Osteocyte (in vitro differentiated cells): Measurements from ENCODE around the gene AGTRAP. TPM values are rescaled to one million over a fixed set of nuclear protein-coding genes. Genes with fewer than 3 reads are reported as not detected.

Experiments used
- DNase-seq: peaks from one replicate; pipeline ENCODE4 v3.0.0; 2021; ENCODE audit warnings: mixed read lengths; ENCODE audit not compliant: unreplicated experiment; ENCODE audit errors: extremely low spot score
- H3K27ac Mint-ChIP-seq: one replicate; pipeline ENCODE4 v1.8.0; 2021; ENCODE audit warnings: mild to moderate bottlenecking, mixed read lengths; ENCODE audit not compliant: unreplicated experiment
- H3K27me3 Mint-ChIP-seq: one replicate; pipeline ENCODE4 v1.8.0; 2021; ENCODE audit warnings: mixed read lengths; ENCODE audit not compliant: unreplicated experiment
- H3K36me3 Mint-ChIP-seq: one replicate; pipeline ENCODE4 v1.8.0; 2021; ENCODE audit warnings: mixed read lengths; ENCODE audit not compliant: unreplicated experiment
- H3K4me1 Mint-ChIP-seq: one replicate; pipeline ENCODE4 v1.8.0; 2021; ENCODE audit warnings: mixed read lengths; ENCODE audit not compliant: unreplicated experiment
- H3K4me3 Mint-ChIP-seq: one replicate; pipeline ENCODE4 v1.8.0; 2021; ENCODE audit warnings: mild to moderate bottlenecking, moderate library complexity, mixed read lengths; ENCODE audit not compliant: unreplicated experiment
- H3K9me3 Mint-ChIP-seq: one replicate; pipeline ENCODE4 v1.8.0; 2021; ENCODE audit warnings: mixed read lengths; ENCODE audit not compliant: unreplicated experiment
- total RNA-seq: library from RNA; stranded (reverse); gene quantifications from 2 replicates; pipeline ENCODE4 v1.2.1, GENCODE V29; 2021
- TF ChIP-seq, protein P1 (sequence below): fragments of 200-600 bp; sonication (generic); IDR thresholded peaks from 2 replicates; pipeline ENCODE4 v1.5.0; 2021; ENCODE audit warnings: antibody characterized with exemption, mild to moderate bottlenecking, moderate library complexity

AGTRAP gene
- total RNA-seq, 1 donor from 2014 or later, result 25.4 TPM

DNA sequence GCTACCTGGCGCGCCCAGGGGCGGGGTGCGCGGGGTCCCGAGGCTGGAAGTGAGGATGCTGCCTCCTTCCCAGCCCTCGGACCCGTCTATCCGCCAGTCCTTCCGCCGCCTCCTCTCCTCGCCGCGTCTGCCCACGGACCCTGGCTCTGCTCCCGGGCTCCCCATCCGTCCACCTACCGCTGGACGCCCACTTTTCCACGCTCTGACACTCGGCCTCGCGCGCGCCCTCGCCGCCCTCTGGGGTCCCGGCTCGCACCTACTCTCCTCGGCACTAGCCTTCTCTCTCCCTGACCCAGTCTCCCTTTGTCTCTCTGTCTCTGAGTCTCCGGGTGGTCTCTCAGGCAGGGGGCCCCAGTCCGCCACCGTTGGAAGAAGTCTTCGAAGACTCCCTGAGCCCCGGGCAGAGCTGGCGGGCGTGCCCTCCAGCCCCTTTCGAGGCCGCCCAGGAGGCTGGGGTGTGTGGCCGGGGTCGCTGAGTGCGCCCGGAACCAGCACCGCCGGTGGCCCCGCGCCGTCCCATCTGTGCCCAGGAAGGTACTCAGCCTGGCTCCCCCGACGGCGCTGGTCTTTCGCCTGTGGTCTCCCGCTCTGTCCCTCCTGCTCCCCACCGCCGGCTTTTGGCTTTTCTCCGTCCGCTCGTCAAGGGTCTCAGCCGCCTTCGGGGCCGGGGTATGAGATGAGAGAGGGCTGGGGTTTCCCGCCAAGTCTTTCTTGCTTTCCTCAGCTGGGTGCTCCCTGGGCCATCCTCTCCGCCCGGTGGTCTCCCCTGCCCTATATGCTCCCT lies 43.8 kb upstream of the AGTRAP start:
- Mint-ChIP-seq H3K27ac (no peak overlapping the region), H3K4me1 (peaks cover 21% of the 10 kb centered on the region), H3K36me3 (no peaks in the 10 kb centered on the region), H3K9me3 (no peaks in the 10 kb centered on the region), H3K27me3 (peaks cover 51% of the 10 kb centered on the region), H3K4me3 (peak overlapping the region; percentile 61)
- DNase-seq, result no peak
- TF ChIP-seq, protein P1, sequence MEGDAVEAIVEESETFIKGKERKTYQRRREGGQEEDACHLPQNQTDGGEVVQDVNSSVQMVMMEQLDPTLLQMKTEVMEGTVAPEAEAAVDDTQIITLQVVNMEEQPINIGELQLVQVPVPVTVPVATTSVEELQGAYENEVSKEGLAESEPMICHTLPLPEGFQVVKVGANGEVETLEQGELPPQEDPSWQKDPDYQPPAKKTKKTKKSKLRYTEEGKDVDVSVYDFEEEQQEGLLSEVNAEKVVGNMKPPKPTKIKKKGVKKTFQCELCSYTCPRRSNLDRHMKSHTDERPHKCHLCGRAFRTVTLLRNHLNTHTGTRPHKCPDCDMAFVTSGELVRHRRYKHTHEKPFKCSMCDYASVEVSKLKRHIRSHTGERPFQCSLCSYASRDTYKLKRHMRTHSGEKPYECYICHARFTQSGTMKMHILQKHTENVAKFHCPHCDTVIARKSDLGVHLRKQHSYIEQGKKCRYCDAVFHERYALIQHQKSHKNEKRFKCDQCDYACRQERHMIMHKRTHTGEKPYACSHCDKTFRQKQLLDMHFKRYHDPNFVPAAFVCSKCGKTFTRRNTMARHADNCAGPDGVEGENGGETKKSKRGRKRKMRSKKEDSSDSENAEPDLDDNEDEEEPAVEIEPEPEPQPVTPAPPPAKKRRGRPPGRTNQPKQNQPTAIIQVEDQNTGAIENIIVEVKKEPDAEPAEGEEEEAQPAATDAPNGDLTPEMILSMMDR, result no peak

DNA sequence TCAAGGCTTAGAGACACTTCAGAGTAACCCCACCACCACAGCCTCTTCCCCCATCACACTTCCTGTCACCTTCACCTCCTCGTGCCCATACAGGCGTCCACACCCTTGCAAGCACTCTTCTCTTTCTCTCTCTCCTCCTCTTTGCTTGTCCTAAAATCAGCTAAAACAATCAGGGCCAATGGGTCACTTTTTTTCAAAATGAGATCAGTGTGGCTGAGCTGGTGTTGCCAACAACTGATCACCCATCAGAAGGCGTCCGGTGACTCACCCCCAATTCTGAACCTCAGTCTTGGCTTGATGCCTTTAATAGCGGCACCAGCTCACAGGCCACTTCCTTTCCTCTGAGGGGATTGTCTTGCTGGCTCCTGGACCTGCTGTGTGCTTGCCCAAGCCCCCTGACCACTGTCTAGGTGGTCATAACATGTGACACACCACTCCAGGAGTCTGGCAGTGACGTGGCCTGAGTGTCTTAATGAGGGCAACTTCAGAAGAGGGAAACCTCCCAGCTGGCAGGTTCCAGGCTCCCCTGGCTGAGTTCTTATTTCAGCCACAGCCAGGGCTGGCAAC lies 42.8 kb upstream of the AGTRAP start:
- TF ChIP-seq, protein P1, result no peak
- DNase-seq, result no peak
- peak overlapping the region; percentile 15 for H3K4me3 Mint-ChIP-seq
- H3K9me3 Mint-ChIP-seq, result no peaks in the 10 kb centered on the region
- no peaks in the 10 kb centered on the region for H3K36me3 Mint-ChIP-seq
- H3K4me1 Mint-ChIP-seq, result peaks cover 21% of the 10 kb centered on the region
- H3K27ac Mint-ChIP-seq, result no peak overlapping the region
- H3K27me3 Mint-ChIP-seq, result peaks cover 45% of the 10 kb centered on the region

DNA sequence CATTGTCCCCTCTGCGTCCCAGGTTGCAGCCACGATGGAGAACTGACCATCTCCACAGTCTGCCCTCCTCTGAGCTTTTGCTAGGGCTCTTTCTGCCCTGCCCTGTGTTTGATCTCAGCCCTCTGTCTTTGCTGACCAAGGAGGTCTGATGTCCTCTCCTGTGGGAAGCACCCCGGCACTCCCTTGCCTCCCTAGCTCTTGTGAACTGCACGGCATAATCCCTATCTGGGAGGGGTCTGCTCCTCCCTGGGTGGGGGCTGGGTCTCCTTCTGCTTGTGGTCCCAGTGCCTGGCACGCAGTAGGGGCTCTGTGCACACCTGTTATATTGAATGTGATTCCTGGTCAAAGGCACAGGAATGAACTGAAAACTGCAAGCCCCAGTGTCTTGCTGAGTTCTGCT lies 42.0 kb upstream of the AGTRAP start:
- no peak for DNase-seq
- no peak overlapping the region for H3K27ac Mint-ChIP-seq

DNA sequence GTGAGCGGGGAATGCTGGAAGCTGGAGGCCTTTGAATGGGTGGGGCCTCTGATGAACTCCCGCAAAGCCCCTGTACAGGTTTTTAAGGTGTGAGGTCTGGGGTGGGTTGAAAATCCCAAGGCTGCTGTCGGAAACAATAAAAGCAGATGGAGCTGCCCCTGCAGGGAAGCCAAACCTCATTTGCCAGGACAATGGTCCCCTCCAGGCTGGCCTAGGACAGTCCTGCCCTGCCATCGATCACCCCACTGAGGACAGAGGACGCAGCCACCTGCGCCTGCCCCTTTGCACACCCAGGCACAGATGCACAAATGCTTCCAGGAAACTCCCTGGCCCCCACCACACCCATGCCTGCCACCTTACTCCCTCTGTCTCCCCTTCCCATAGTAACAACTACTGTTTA lies 40.1 kb upstream of the AGTRAP start:
- Mint-ChIP-seq H3K27ac (no peak overlapping the region), H3K4me1 (peaks cover 14% of the 10 kb centered on the region), H3K4me3 (no peak overlapping the region), H3K9me3 (no peaks in the 10 kb centered on the region), H3K36me3 (no peaks in the 10 kb centered on the region), H3K27me3 (peaks cover 36% of the 10 kb centered on the region)
- TF ChIP-seq, protein P1, result no peak
- no peak for DNase-seq

More for the DNA sequence above, 42.0 kb upstream of the AGTRAP start:
- Mint-ChIP-seq H3K9me3 (no peaks in the 10 kb centered on the region), H3K4me1 (peaks cover 21% of the 10 kb centered on the region), H3K4me3 (no peak overlapping the region), H3K27me3 (peaks cover 48% of the 10 kb centered on the region), H3K36me3 (no peaks in the 10 kb centered on the region)
- TF ChIP-seq, protein P1, result no peak

DNA sequence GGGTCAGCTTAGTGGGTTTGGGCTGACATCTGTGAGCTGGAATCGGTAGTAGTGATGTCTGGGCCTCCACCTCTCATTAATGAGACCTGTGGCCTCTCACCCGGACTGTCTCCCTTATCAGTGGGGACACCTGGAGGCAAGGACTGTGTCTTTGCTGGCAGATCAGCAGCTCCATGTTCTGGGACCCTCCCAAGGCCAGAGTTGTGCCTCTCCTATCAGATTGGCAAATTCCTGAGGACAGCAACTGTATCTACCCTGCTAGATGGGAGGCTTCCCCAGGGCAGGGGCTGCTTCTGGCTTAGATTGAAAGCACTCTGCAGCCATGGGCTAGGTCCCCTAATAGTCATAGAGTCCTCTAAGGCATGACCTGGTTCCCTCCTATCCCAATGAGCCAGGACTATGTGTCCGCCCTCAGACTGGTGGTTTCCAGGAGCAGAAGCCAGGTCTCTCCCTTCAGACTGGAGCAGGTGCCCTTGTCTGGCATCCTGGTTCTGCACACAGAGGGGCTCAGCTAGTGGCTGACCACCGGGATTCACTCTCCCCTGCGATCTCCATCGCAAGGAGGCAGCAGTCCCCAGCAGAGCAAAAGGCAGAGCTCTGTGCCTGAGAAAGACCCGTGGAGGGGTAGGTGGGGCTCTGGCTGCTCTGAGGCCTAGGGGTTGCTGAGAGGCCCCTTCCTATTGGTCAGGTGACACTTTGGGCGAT lies 38.6 kb upstream of the AGTRAP start:
- Mint-ChIP-seq H3K27ac (no peak overlapping the region), H3K4me3 (no peak overlapping the region), H3K36me3 (no peaks in the 10 kb centered on the region), H3K9me3 (no peaks in the 10 kb centered on the region), H3K4me1 (peaks cover 11% of the 10 kb centered on the region), H3K27me3 (peaks cover 38% of the 10 kb centered on the region)
- TF ChIP-seq, protein P1, result no peak
- DNase-seq, result no peak
